Central memory CD8-positive, alpha-beta T cell (primary cell): Measurements from ENCODE around the gene WDR7.
A peak's percentile ranks its signal among the peaks of the same experiment; 100 is the strongest.

ENCODE experiments used
- ATAC-seq: fragments of 150-1000 bp; cut with Tn5 transposase; replicated peaks from 2 replicates; pipeline ENCODE4 v1.10.0; 2022; ENCODE audit warnings: mild to moderate bottlenecking, moderate FRiP score, moderate number of reproducible peaks; ENCODE audit not compliant: poor library complexity, severe bottlenecking; ENCODE audit errors: extremely low read depth
- DNase-seq, 2 donors: peaks; one replicate each; pipeline ENCODE4 v3.0.0; 2021; ENCODE audit warnings: low spot score in 2 of 2
- H3K27ac Mint-ChIP-seq: one replicate; pipeline ENCODE4 v1.8.0; 2022; ENCODE audit warnings: low read depth, mild to moderate bottlenecking, moderate library complexity, mixed read lengths
- H3K27me3 Mint-ChIP-seq: one replicate; pipeline ENCODE4 v1.8.0; 2022; ENCODE audit warnings: mixed read lengths
- H3K36me3 Mint-ChIP-seq: one replicate; pipeline ENCODE4 v1.8.0; 2022; ENCODE audit warnings: mild to moderate bottlenecking, moderate library complexity, mixed read lengths; ENCODE audit not compliant: insufficient read depth
- H3K4me1 Mint-ChIP-seq: one replicate; pipeline ENCODE4 v1.8.0; 2022; ENCODE audit warnings: mixed read lengths
- H3K4me3 Mint-ChIP-seq: one replicate; pipeline ENCODE4 v1.8.0; 2022; ENCODE audit warnings: mild to moderate bottlenecking, moderate library complexity, mixed read lengths
- H3K9me3 Mint-ChIP-seq: one replicate; pipeline ENCODE4 v1.8.0; 2022; ENCODE audit warnings: mixed read lengths

The WDR7 gene

GRCh38 chr18:56739731-56740130 lies 88.6 kb downstream of the WDR7 start:
- DNase-seq, result no peak
- Mint-ChIP-seq H3K4me1 (peaks cover 9% of the 10 kb centered on the region), H3K4me3 (no peak overlapping the region), H3K9me3 (no peaks in the 10 kb centered on the region), H3K36me3 (peaks cover 3% of the 10 kb centered on the region), H3K27me3 (no peaks in the 10 kb centered on the region), H3K27ac (no peak overlapping the region)
- no peak for ATAC-seq

- H3K4me1 Mint-ChIP-seq, result peaks cover 4% of the 10 kb centered on the region
- no peak for ATAC-seq
- H3K4me3 Mint-ChIP-seq, result no peak overlapping the region
- H3K27me3 Mint-ChIP-seq, result no peaks in the 10 kb centered on the region
- no peak for DNase-seq
- peaks cover 1% of the 10 kb centered on the region for H3K36me3 Mint-ChIP-seq
- H3K27ac Mint-ChIP-seq, result no peak overlapping the region
- H3K9me3 Mint-ChIP-seq, result no peaks in the 10 kb centered on the region
Measured at GRCh38 chr18:56740645-56741044, 89.5 kb downstream of the WDR7 start.

GRCh38 chr18:56741685-56742084 lies 90.5 kb downstream of the WDR7 start:
- DNase-seq (no peak), ATAC-seq (no peak)
- H3K27me3 Mint-ChIP-seq, result no peaks in the 10 kb centered on the region
- no peaks in the 10 kb centered on the region for H3K9me3 Mint-ChIP-seq
- no peak overlapping the region for H3K27ac Mint-ChIP-seq
- H3K4me3 Mint-ChIP-seq, result no peak overlapping the region
- peaks cover 7% of the 10 kb centered on the region for H3K4me1 Mint-ChIP-seq
- peaks cover 1% of the 10 kb centered on the region for H3K36me3 Mint-ChIP-seq

- H3K36me3 Mint-ChIP-seq, result peaks cover 3% of the 10 kb centered on the region
- no peak overlapping the region for H3K27ac Mint-ChIP-seq
- DNase-seq (no peak), ATAC-seq (no peak)
- no peaks in the 10 kb centered on the region for H3K27me3 Mint-ChIP-seq
- no peak overlapping the region for H3K4me3 Mint-ChIP-seq
- H3K9me3 Mint-ChIP-seq, result no peaks in the 10 kb centered on the region
- peaks cover 20% of the 10 kb centered on the region for H3K4me1 Mint-ChIP-seq
Measured at GRCh38 chr18:56743115-56743514, 92.0 kb downstream of the WDR7 start.

GRCh38 chr18:56747032-56747658 lies 96.0 kb downstream of the WDR7 start:
- Mint-ChIP-seq H3K27ac (peak overlapping the region; percentile 41), H3K27me3 (no peaks in the 10 kb centered on the region), H3K4me1 (peaks cover 20% of the 10 kb centered on the region), H3K9me3 (no peaks in the 10 kb centered on the region), H3K36me3 (peaks cover 2% of the 10 kb centered on the region), H3K4me3 (no peak overlapping the region)
- ATAC-seq (no peak), DNase-seq (no peak)

- H3K36me3 Mint-ChIP-seq, result peaks cover 2% of the 10 kb centered on the region
- H3K27ac Mint-ChIP-seq, result no peak overlapping the region
Measured at GRCh38 chr18:56747857-56748256, 96.7 kb downstream of the WDR7 start.

GRCh38 chr18:56748698-56749268 lies 97.6 kb downstream of the WDR7 start:
- Mint-ChIP-seq H3K9me3 (no peaks in the 10 kb centered on the region), H3K36me3 (peaks cover 2% of the 10 kb centered on the region), H3K27me3 (no peaks in the 10 kb centered on the region), H3K4me3 (no peak overlapping the region), H3K4me1 (peaks cover 20% of the 10 kb centered on the region), H3K27ac (no peak overlapping the region)
- ATAC-seq (no peak), DNase-seq (no peak)

More at GRCh38 chr18:56747857-56748256, 96.7 kb downstream of the WDR7 start:
- DNase-seq, result no peak
- no peak for ATAC-seq
- Mint-ChIP-seq H3K4me3 (no peak overlapping the region), H3K27me3 (no peaks in the 10 kb centered on the region), H3K4me1 (peaks cover 20% of the 10 kb centered on the region), H3K9me3 (no peaks in the 10 kb centered on the region)

GRCh38 chr18:56756966-56757365 lies 105.8 kb downstream of the WDR7 start:
- Mint-ChIP-seq H3K4me1 (no peaks in the 10 kb centered on the region), H3K27ac (no peak overlapping the region), H3K4me3 (no peak overlapping the region), H3K9me3 (no peaks in the 10 kb centered on the region), H3K27me3 (no peaks in the 10 kb centered on the region), H3K36me3 (peaks cover 6% of the 10 kb centered on the region)
- DNase-seq (no peak), ATAC-seq (no peak)

GRCh38 chr18:56770097-56770496 lies 118.9 kb downstream of the WDR7 start:
- H3K9me3 Mint-ChIP-seq, result no peaks in the 10 kb centered on the region
- H3K4me3 Mint-ChIP-seq, result no peak overlapping the region
- H3K4me1 Mint-ChIP-seq, result peaks cover 6% of the 10 kb centered on the region
- no peak overlapping the region for H3K27ac Mint-ChIP-seq
- no peak for DNase-seq
- H3K27me3 Mint-ChIP-seq, result no peaks in the 10 kb centered on the region
- H3K36me3 Mint-ChIP-seq, result peaks cover 9% of the 10 kb centered on the region
- ATAC-seq, result no peak

GRCh38 chr18:56770873-56771272 lies 119.7 kb downstream of the WDR7 start:
- DNase-seq, result no peak
- ATAC-seq, result no peak
- Mint-ChIP-seq H3K4me3 (no peak overlapping the region), H3K27me3 (no peaks in the 10 kb centered on the region), H3K36me3 (peaks cover 9% of the 10 kb centered on the region), H3K4me1 (peaks cover 6% of the 10 kb centered on the region), H3K9me3 (no peaks in the 10 kb centered on the region), H3K27ac (no peak overlapping the region)

GRCh38 chr18:56775701-56776100 lies 124.5 kb downstream of the WDR7 start:
- no peaks in the 10 kb centered on the region for H3K27me3 Mint-ChIP-seq
- H3K4me1 Mint-ChIP-seq, result peaks cover 5% of the 10 kb centered on the region
- DNase-seq (no peak), ATAC-seq (no peak)
- peaks cover 10% of the 10 kb centered on the region for H3K36me3 Mint-ChIP-seq
- no peaks in the 10 kb centered on the region for H3K9me3 Mint-ChIP-seq
- H3K4me3 Mint-ChIP-seq, result no peak overlapping the region
- no peak overlapping the region for H3K27ac Mint-ChIP-seq

GRCh38 chr18:56787390-56787789 lies 136.2 kb downstream of the WDR7 start:
- Mint-ChIP-seq H3K27ac (no peak overlapping the region), H3K4me3 (no peak overlapping the region), H3K4me1 (no peaks in the 10 kb centered on the region), H3K36me3 (peaks cover 16% of the 10 kb centered on the region), H3K27me3 (no peaks in the 10 kb centered on the region), H3K9me3 (no peaks in the 10 kb centered on the region)
- DNase-seq (no peak), ATAC-seq (no peak)

- no peaks in the 10 kb centered on the region for H3K27me3 Mint-ChIP-seq
- peaks cover 9% of the 10 kb centered on the region for H3K36me3 Mint-ChIP-seq
- no peak overlapping the region for H3K27ac Mint-ChIP-seq
- no peaks in the 10 kb centered on the region for H3K4me1 Mint-ChIP-seq
- DNase-seq (no peak), ATAC-seq (no peak)
- H3K4me3 Mint-ChIP-seq, result no peak overlapping the region
- no peaks in the 10 kb centered on the region for H3K9me3 Mint-ChIP-seq
Measured at GRCh38 chr18:56789004-56789888, 138.1 kb downstream of the WDR7 start.
